Stimulated activated memory B cell treated with anti-CD40 and anti-IgM and Interleukin-4, amounts not matched to agents 10 μg/mL and 1 μg/mL and 100 μg/mL, for 72 hours (primary cell): Measurements from ENCODE around the gene GLIS1.
"Not testable (repeated sequence)": the region's sequence is repeated elsewhere in the genome, so short reads cannot be mapped to it uniquely, and the experiment has no call there.

Source experiments
- ATAC-seq: fragments of 150-1000 bp; cut with Tn5 transposase; 2 replicates; pipeline ENCODE4 v1.10.0; 2021
- H3K27ac Mint-ChIP-seq: one replicate; pipeline ENCODE4 v1.8.0; 2022; ENCODE audit warnings: mild to moderate bottlenecking, mixed read lengths
- H3K27me3 Mint-ChIP-seq: one replicate; pipeline ENCODE4 v1.8.0; 2022; ENCODE audit warnings: mixed read lengths
- H3K36me3 Mint-ChIP-seq: one replicate; pipeline ENCODE4 v1.8.0; 2022; ENCODE audit warnings: mixed read lengths
- H3K4me1 Mint-ChIP-seq: one replicate; pipeline ENCODE4 v1.8.0; 2022; ENCODE audit warnings: mixed read lengths
- H3K4me3 Mint-ChIP-seq: one replicate; pipeline ENCODE4 v1.8.0; 2022; ENCODE audit warnings: mild to moderate bottlenecking, moderate library complexity, mixed read lengths
- H3K9me3 Mint-ChIP-seq: one replicate; pipeline ENCODE4 v1.8.0; 2022; ENCODE audit warnings: mixed read lengths

GLIS1 gene

DNA sequence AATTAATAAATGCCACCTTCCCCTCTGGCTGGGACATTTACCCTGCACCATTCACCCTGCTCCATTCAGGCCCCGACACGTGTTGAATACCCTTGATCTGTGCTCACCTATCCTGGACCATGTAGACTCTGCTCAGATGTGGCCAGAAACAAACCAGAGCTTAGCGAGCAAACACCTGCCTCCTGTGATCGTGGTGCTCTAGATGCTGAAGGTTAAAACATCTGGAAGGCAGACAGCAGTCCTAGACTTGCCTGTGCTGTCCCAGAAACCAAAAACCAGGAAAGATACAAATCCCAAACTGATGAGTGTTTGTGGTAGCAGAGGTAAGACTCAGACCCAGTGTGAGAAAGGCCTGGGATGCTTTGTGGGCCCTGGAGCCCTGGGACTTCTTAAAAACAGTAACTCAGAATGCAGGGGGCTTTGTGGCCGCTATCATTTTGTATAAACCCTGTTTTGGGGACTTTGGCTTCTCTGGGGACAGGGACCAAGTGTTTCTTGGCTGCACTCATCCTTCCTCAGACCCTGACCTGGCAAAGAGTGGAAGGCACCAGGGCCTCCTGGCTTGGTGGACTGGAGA is 180.1 kb downstream of the GLIS1 start:
- H3K36me3 Mint-ChIP-seq: no peaks in the 10 kb centered on the region
- H3K27me3 Mint-ChIP-seq: peaks cover 36% of the 10 kb centered on the region
- H3K9me3 Mint-ChIP-seq: no peaks in the 10 kb centered on the region
- no peak for ATAC-seq
- no peak overlapping the region for H3K4me3 Mint-ChIP-seq
- H3K4me1 Mint-ChIP-seq: no peaks in the 10 kb centered on the region
- H3K27ac Mint-ChIP-seq: no peak overlapping the region

DNA sequence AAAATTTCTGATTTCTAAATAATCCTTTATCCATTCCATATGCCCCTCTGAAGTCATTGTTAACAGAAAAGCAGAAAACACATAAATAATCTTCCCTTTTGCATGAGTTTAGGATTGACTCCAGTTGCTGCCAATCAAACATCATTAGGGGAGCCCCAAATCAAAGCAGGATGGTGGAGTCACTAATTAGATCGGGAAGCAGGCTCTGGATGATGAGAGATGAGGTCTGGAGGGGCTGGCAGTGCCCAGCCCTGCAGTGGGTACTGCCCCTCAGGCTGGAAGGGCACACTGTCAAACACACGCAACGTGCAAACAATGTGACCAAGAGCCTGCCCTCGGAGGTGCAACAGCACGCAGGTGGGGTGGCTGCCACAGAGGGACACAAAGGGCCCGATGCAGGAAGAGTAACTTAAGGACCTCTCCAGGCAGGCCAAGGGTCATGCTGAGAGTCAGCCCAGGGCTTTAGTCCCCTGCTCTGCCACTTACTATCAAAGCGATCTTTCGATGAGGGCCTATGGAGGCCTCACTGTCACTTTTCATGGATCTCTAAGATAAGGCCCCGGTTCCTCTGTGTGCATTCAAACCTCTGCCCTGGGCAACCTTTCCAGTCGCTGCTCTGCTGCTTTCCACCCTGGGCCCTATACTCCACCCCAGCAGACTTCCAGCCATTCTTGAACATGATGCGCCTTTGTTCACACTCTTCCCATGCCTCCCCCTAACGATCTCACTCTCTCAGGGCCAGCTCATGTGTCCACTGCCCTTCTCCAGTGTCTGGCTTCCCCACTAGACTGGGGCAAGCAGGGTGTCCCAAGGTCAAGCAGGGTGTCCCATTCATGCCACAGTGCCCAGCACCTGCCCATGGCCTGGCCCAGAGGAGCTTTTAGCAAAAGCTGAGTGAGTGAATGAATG is 180.9 kb downstream of the GLIS1 start:
- no peaks in the 10 kb centered on the region for H3K36me3 Mint-ChIP-seq

DNA sequence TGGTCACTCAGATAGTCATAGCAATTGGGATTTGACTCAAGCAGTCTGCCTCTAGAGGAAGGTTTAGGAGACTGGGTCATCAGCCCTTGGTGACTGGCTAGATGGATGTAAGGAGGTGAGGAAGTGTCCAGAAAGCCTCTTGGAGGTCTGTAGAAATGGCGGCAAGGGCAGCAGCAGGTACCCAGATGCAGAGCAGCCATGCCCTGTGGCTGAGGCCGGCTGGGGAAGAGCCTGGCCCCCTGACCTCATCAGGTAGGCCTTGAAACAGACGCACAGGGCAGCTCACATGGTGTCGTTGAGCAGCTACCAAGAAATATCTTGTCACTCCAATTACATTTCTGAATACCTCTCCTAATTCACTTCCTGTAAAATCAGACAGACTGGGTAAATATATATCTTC is 181.6 kb downstream of the GLIS1 start:
- Mint-ChIP-seq H3K9me3 (no peaks in the 10 kb centered on the region), H3K27me3 (peaks cover 25% of the 10 kb centered on the region), H3K36me3 (no peaks in the 10 kb centered on the region), H3K4me3 (no peak overlapping the region), H3K27ac (no peak overlapping the region), H3K4me1 (no peaks in the 10 kb centered on the region)
- no peak for ATAC-seq

More for the DNA sequence above, 180.9 kb downstream of the GLIS1 start:
- H3K27me3 Mint-ChIP-seq: peaks cover 29% of the 10 kb centered on the region
- no peak overlapping the region for H3K4me3 Mint-ChIP-seq
- no peak overlapping the region for H3K27ac Mint-ChIP-seq
- no peaks in the 10 kb centered on the region for H3K4me1 Mint-ChIP-seq
- no peak for ATAC-seq
- H3K9me3 Mint-ChIP-seq: no peaks in the 10 kb centered on the region

DNA sequence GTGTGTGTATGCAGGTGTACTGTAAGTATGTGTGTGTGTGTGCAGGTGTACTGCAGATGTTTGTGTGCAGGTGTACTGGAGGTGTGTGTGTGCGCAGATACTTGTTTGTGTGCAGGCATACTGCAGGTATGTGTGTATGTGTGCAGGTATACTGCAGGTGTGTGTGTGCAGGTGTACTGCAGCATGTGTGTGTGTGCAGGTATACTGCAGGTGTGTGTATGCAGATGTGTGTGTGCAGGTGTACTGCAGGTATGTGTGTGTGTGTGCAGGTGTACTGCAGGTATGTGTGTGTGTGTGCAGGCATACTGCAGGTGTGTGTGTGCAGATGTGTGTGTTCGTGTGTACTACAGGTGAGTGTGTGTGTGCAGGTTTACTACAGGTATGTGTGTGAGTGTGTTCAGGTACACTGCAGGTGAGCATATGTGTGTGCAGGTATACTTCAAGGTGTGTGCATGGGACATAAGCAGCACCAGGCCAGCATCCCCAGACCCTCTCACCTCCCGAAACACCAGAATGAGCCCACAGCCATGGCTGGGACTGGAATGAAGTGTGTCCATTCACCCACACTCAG is 182.2 kb downstream of the GLIS1 start:
- no peak for ATAC-seq

DNA sequence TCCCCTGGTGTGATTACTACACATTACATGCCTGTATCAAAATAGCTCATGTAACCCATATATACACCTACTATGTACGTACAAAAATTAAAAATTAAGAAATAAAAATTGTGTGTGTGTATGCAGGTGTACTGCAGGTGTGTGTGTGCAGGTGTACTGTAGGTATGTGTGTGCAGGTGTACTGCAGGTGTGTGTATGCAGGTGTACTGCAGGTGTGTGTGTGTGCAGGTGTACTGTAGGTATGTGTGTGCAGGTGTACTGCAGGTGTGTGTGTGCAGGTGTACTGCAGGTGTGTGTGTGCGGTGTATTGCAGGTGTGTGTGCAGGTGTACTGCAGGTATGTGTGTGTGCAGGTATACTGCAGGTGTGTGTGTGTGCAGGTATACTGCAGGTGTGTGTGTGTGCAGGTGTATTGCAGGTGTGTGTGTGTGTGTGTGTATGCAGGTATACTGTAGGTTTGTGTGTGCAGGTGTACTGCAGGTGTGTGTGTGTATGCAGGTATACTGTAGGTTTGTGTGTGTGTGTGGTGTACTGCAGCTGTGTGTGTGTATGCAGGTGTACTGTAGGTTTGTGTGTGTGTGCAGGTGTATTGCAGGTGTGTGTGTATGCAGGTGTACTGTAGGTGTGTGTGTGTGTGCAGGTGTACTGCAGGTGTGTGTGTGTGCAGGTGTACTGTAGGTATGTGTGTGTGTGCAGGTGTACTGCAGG is 183.2 kb downstream of the GLIS1 start:
- not testable (repeated sequence) for H3K27ac Mint-ChIP-seq, H3K4me3 Mint-ChIP-seq, H3K36me3 Mint-ChIP-seq, H3K9me3 Mint-ChIP-seq, ATAC-seq, H3K4me1 Mint-ChIP-seq
- peaks cover 27% of the 10 kb centered on the region for H3K27me3 Mint-ChIP-seq

More for the DNA sequence above, 182.2 kb downstream of the GLIS1 start:
- no peak overlapping the region for H3K4me3 Mint-ChIP-seq
- H3K27me3 Mint-ChIP-seq: peaks cover 25% of the 10 kb centered on the region
- H3K9me3 Mint-ChIP-seq: no peaks in the 10 kb centered on the region
- no peaks in the 10 kb centered on the region for H3K36me3 Mint-ChIP-seq
- H3K4me1 Mint-ChIP-seq: no peaks in the 10 kb centered on the region
- no peak overlapping the region for H3K27ac Mint-ChIP-seq

DNA sequence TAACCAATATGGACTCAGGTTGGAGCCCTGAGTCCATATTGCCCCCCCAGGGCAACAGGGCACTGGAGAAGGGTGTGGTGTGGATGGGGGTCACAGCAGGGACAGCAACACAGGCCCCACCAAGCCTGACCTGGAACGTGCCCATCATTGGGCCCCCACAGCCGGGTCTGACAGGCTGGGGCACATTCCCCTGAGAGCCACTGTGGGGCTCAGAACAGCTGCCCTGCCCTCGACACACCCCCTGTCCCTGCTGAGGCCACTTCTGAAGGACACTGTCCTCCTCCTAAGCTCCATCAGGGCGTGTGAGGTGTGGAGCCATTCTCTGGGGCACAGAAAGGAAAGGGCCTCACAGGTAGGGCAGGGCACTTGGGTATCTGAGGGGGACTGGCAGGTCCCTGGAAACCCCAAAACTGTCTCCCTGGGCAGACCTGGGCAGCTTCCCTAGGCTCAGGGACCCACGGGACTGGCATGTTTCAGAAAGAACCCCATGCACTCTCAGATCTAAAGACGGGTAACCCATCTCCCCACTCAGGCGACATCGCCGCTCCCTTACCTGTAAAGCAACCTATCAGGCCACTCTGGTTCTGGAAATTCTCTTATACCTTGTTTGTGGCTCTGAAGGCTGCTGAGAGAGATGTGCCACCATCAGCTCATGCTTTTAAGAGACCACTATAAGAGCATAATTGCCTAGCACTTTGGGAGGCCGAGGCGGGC is 184.2 kb downstream of the GLIS1 start:
- H3K27me3 Mint-ChIP-seq: peaks cover 21% of the 10 kb centered on the region
- H3K4me3 Mint-ChIP-seq: no peak overlapping the region
- H3K4me1 Mint-ChIP-seq: no peaks in the 10 kb centered on the region
- H3K27ac Mint-ChIP-seq: no peak overlapping the region
- no peak for ATAC-seq
- no peaks in the 10 kb centered on the region for H3K9me3 Mint-ChIP-seq
- H3K36me3 Mint-ChIP-seq: no peaks in the 10 kb centered on the region

DNA sequence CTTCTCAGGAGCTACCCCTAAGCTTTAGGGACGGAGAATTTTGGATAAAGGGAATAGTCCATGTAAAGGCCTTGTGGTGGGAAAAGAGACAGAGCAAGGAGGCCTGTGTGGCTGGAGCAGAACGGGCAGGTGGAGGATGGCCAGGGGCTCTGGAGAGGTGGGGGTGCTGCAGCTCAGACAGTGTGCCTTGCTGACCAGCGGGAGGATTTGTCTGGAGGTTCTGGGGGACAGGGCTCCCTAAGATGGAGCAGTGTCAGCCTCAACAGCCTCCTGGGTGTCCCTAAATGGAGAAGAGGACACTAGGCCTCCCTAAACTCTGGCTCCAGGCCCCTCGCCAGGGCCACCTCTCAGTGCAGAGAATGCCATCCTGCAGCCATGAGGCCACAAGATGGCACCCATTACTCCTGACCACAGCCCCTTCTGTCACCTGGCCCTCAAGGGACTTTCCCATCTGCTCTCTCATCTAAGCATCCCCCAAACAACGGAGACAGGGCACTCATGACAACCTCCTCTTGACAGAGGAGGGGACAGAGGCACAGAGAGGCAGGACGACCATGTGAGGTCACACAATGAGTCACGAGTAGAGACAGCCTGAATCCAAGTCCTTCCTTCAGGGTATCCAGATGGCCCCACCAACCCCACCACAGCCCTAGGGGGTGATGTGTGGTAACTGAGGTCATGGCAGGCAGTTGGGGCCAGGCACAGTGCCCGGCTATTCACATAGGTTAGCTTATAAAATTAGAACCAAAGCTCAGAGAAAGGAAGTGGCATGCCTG is 185.0 kb downstream of the GLIS1 start:
- no peaks in the 10 kb centered on the region for H3K36me3 Mint-ChIP-seq
- no peak for ATAC-seq
- H3K4me3 Mint-ChIP-seq: no peak overlapping the region
- H3K27ac Mint-ChIP-seq: no peak overlapping the region
- no peaks in the 10 kb centered on the region for H3K4me1 Mint-ChIP-seq
- H3K27me3 Mint-ChIP-seq: peaks cover 22% of the 10 kb centered on the region
- H3K9me3 Mint-ChIP-seq: no peaks in the 10 kb centered on the region

DNA sequence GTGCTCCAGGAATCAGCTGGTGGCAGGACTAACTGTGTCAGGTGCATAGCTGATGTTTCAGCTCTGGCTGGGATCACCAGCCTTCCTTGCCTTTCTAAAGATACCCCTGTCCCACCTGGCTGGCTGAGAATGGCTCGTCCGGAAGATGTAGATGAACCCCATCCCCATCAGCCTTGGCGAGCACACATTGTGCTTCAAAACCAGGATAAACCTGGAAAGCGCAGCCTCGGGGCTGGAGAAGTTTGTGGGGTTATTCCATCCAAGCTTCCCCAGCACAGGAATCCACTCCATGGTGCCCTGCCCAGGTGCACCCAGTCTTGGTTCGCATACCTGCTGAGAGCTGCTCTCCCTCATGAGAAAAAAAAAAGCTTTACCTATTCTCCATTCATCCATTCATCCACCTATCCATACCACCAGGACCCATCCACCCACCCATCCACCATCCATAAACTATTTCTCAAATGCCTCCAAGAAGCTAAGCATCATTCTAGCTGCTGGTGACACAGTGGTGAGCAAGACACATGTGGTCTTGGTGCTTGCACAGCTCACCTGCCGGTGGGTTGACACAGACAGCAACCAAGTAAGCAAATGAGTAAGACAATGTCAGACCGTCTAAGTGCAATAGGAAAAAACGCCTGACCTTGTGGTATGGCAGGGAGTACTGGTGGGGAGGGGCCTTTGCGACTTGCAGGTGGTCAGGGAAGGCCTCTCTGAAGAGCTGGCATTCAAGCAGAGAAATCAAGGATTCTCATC is 185.8 kb downstream of the GLIS1 start:
- Mint-ChIP-seq H3K4me3 (no peak overlapping the region), H3K27me3 (peaks cover 26% of the 10 kb centered on the region), H3K4me1 (no peaks in the 10 kb centered on the region), H3K27ac (no peak overlapping the region), H3K36me3 (no peaks in the 10 kb centered on the region), H3K9me3 (no peaks in the 10 kb centered on the region)
- ATAC-seq: no peak

DNA sequence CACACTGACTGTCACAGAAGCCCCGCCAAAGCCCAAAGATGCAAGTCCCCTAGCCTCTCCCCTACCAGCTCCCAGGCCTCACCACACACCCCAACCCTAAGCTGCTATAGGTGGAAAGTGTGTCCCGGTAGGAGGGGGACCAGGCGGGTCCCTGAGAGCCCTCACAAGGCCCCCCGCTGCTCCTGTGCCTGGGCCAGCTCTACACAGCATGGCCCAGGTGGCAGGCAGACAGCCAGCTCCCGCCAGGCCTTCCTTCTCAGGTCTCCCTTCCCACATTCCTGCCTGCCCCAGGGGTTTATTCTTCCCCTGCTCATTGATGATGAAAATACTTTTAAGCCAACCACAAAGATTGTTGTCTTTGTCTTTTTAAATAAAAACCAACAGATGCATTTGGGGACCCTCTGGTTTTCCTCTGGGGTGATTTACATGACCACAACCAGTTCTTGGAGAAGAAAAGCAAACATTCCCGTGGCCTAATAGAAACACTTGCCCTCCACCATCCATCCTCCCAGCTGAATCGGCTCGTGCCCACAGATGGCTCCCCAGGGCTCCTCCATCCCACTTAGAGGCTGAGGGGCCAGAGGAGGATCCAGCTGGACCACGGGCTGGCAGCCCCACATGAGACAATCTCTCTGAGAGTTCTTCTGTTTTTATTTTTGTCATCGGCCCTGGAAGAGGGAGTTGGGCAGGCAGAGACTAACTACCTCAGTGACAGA is 186.7 kb downstream of the GLIS1 start:
- ATAC-seq: no peak
- H3K4me3 Mint-ChIP-seq: no peak overlapping the region
- no peaks in the 10 kb centered on the region for H3K36me3 Mint-ChIP-seq

DNA sequence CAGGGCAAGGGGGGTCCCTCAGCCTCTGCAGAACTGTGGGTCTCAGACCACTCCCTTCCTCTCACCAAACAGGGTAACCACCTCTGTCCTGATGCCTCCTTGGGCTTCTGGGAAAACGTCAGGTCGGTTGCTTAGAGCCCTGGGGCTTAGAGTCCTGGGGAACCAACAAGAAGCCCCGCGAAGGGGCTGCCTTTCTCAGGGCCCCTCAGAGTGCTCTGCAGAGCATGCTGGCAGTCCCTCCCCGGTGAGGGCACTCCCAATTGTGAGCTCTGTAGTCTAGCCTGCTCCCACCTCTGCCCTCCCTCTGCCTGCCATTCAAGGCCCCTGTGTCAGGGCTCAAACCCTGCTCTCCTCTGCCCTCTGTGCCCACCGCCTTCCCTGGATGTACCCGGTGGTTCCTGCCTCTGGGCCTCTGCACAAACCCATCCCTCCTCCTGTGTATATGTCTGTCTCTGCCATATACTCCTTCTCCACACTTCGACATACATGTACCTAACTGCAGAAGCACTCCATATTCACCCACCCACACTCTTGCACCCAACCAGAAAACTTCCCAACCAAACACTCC is 187.5 kb downstream of the GLIS1 start:
- no peaks in the 10 kb centered on the region for H3K4me1 Mint-ChIP-seq
- peaks cover 32% of the 10 kb centered on the region for H3K27me3 Mint-ChIP-seq
- H3K4me3 Mint-ChIP-seq: no peak overlapping the region
- no peaks in the 10 kb centered on the region for H3K9me3 Mint-ChIP-seq
- ATAC-seq: no peak
- H3K36me3 Mint-ChIP-seq: no peaks in the 10 kb centered on the region
- no peak overlapping the region for H3K27ac Mint-ChIP-seq

More for the DNA sequence above, 186.7 kb downstream of the GLIS1 start:
- Mint-ChIP-seq H3K9me3 (no peaks in the 10 kb centered on the region), H3K27me3 (peaks cover 26% of the 10 kb centered on the region), H3K4me1 (no peaks in the 10 kb centered on the region), H3K27ac (no peak overlapping the region)

DNA sequence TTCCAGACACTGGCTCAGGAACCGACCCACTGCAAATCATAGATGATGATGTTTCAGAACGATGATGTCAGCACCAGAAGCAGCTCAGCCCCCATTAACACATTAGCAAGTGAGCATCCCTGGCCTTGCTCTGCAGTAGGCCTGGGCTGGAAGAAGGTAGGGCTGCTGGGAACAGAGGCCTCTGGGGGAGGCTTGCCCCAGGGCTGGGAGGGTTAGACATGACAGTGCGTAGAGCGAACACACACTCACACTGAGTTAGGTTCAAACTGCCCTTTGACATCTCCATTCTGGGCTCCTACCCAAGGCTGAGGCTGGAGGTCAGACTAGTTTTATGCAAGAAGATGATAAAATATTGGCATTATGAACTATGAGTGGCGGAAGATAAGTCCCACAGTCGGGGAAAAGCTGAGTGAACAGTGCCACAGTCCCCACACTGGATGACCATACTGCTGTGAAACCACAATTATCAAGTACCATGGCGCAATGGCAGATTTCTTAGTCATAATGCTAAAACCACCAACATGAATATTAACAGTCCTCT is 188.7 kb downstream of the GLIS1 start:
- H3K4me3 Mint-ChIP-seq: no peak overlapping the region
- no peaks in the 10 kb centered on the region for H3K9me3 Mint-ChIP-seq
- no peak for ATAC-seq
- no peaks in the 10 kb centered on the region for H3K36me3 Mint-ChIP-seq
- no peaks in the 10 kb centered on the region for H3K4me1 Mint-ChIP-seq
- no peak overlapping the region for H3K27ac Mint-ChIP-seq
- peaks cover 39% of the 10 kb centered on the region for H3K27me3 Mint-ChIP-seq

DNA sequence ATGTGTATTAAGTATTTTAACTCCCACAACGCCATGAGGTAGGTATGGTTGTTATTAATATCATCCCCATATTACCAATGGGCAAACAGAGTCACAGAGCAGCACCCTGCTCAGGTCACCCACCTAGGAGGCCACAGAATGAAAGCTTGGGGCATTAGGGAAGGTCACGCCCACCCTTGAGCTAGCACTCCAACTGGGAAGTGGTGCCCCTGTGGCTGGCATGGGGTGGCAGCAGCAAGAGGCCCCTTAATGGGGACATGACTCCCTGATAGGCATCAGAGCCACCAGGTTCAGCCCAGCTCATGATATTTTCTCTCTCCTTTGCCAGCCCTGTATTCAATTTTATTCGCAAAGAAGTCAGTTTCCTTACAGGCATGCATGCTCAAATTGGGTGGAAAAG is 189.2 kb downstream of the GLIS1 start:
- Mint-ChIP-seq H3K4me1 (no peaks in the 10 kb centered on the region), H3K4me3 (no peak overlapping the region), H3K9me3 (no peaks in the 10 kb centered on the region), H3K27me3 (peaks cover 44% of the 10 kb centered on the region), H3K27ac (no peak overlapping the region), H3K36me3 (no peaks in the 10 kb centered on the region)
- ATAC-seq: no peak

DNA sequence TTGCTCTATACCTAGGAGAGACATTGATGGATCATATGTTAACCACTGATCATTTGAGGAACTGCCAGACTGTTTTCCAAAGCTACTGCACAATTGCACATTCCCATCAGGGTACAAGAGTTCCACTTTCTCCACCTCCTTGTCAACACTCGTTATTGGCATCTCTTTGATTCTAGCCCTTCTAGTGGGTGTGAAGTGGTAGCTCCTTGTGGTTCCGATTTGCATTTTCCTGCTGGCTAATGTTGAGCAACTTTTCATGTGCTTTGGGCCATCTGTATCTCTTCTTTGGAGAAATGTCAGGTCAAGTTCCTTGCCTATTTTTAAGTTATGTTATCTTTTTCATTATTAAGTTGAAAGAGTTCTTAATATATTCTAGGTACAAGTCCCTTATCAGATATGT is 189.7 kb downstream of the GLIS1 start:
- no peak for ATAC-seq
- H3K4me1 Mint-ChIP-seq: no peaks in the 10 kb centered on the region
- no peaks in the 10 kb centered on the region for H3K9me3 Mint-ChIP-seq
- H3K4me3 Mint-ChIP-seq: no peak overlapping the region
- H3K27ac Mint-ChIP-seq: no peak overlapping the region
- no peaks in the 10 kb centered on the region for H3K36me3 Mint-ChIP-seq
- H3K27me3 Mint-ChIP-seq: peaks cover 48% of the 10 kb centered on the region
